ENCODE measurements around the gene PTPN3. TPM values are rescaled to one million over a fixed set of nuclear protein-coding genes. Genes with fewer than 3 reads are reported as not detected.

Gene PTPN3
- polyA plus RNA-seq, 1 of the 3 experiments (the other 2 are of a cell fraction), result 7.5 TPM

- Histone ChIP-seq H3K9me3 (no peaks in the 10 kb centered on the region), H3K9ac (no peak overlapping the region), H3K4me2 (no peak overlapping the region), H3K79me2 (ENCODE audit: insufficient read depth) (no peaks in the 10 kb centered on the region), H3K27ac (ENCODE audit: low read depth in 2 of 2, low read length in 1 of 2) (no peak overlapping the region), H3K27me3 (ENCODE audit: insufficient read depth) (no peaks in the 10 kb centered on the region), H2AFZ (ENCODE audit: low read depth) (no peak overlapping the region), H4K20me1 (ENCODE audit: insufficient read depth) (no peaks in the 10 kb centered on the region), H3K36me3 (replicated peaks in 1 of 2; ENCODE audit: control insufficient read depth in 1 of 2, insufficient read depth in 2 of 2, low read length in 1 of 2) (peaks cover 12 to 47% of the 10 kb centered on the region in 2 experiments), H3K9me2 (no peaks in the 10 kb centered on the region), H3K4me3 (ENCODE audit: low read depth in 2 of 2, low read length in 1 of 2) (no peak overlapping the region), H3F3A (replicated peaks; ENCODE audit: insufficient read depth) (peaks cover 3% of the 10 kb centered on the region), H3K4me1 (ENCODE audit: control insufficient read depth in 1 of 2, insufficient read depth in 2 of 2, low read depth in 1 of 2, low read length in 1 of 2) (no peaks in the 10 kb centered on the region)
- ChIA-PET CTCF (interaction anchor here (1.6 kb wide), 1 partner anchor 14 kb away, joined by 7 read pairs; no protein-coding TSS in a partner anchor), POLR2A (interaction anchor here (0.6 kb wide), 1 partner anchor 30 kb away, joined by 3 read pairs; no protein-coding TSS in a partner anchor)
- no peak for TF ChIP-seq SIN3A (IDR thresholded peaks at IDR 0.05; ENCODE audit: borderline replicate concordance, low read depth, low read length)
- TF ChIP-seq RAD21 (IDR thresholded peaks at IDR 0.05; ENCODE audit: low read length), result no peak
- no peak for TF ChIP-seq EP300 (IDR thresholded peaks at IDR 0.05; ENCODE audit: borderline replicate concordance in 1 of 2, low read depth in 1 of 2, low read length in 1 of 2)
- TF ChIP-seq YY1 (IDR thresholded peaks at IDR 0.05; ENCODE audit: low read depth), result no peak
- no peak for TF ChIP-seq TCF12 (IDR thresholded peaks at IDR 0.05)
- no peak for TF ChIP-seq POLR2AphosphoS5 (IDR thresholded peaks at IDR 0.05; ENCODE audit: low read depth, low read length)
- no peak for TF ChIP-seq RXRA (IDR thresholded peaks at IDR 0.05; ENCODE audit: borderline replicate concordance, low read depth)
- TF ChIP-seq ZBTB33 (IDR thresholded peaks at IDR 0.05; ENCODE audit: borderline replicate concordance, low read depth), result no peak
- no peak for DNase-seq
- WGBS (ENCODE audit: low lambda C conversion rate), result 71% methylated on average over 3 of the region's 3 CpGs
Observed at GRCh38 chr9:109387206-109387605, 110.9 kb downstream of the PTPN3 start.

GRCh38 chr9:109385499-109385898, 112.6 kb downstream of the PTPN3 start:
- Histone ChIP-seq H3K27me3 (ENCODE audit: insufficient read depth) (no peaks in the 10 kb centered on the region), H3K9me2 (no peaks in the 10 kb centered on the region), H3K9me3 (no peaks in the 10 kb centered on the region), H3K27ac (ENCODE audit: low read depth in 2 of 2, low read length in 1 of 2) (no peak overlapping the region), H3K9ac (no peak overlapping the region), H3K4me2 (no peak overlapping the region), H3F3A (replicated peaks; ENCODE audit: insufficient read depth) (no peaks in the 10 kb centered on the region), H3K4me1 (ENCODE audit: control insufficient read depth in 1 of 2, insufficient read depth in 2 of 2, low read depth in 1 of 2, low read length in 1 of 2) (no peaks in the 10 kb centered on the region), H2AFZ (ENCODE audit: low read depth) (no peak overlapping the region), H4K20me1 (ENCODE audit: insufficient read depth) (no peaks in the 10 kb centered on the region), H3K36me3 (replicated peaks in 1 of 2; ENCODE audit: control insufficient read depth in 1 of 2, insufficient read depth in 2 of 2, low read length in 1 of 2) (peaks cover 12 to 51% of the 10 kb centered on the region in 2 experiments), H3K4me3 (ENCODE audit: low read depth in 2 of 2, low read length in 1 of 2) (no peak overlapping the region), H3K79me2 (ENCODE audit: insufficient read depth) (no peaks in the 10 kb centered on the region)
- WGBS (ENCODE audit: low lambda C conversion rate), result 77% methylated on average over 3 of the region's 3 CpGs
- no peak for TF ChIP-seq ZBTB33 (IDR thresholded peaks at IDR 0.05; ENCODE audit: borderline replicate concordance, low read depth)
- no peak for TF ChIP-seq PBX3 (IDR thresholded peaks at IDR 0.05)
- TF ChIP-seq EP300 (IDR thresholded peaks at IDR 0.05; ENCODE audit: borderline replicate concordance in 1 of 2, low read depth in 1 of 2, low read length in 1 of 2), result no peak
- no peak for TF ChIP-seq NFIC (IDR thresholded peaks at IDR 0.05; ENCODE audit: borderline replicate concordance)
- no peak for TF ChIP-seq RXRA (IDR thresholded peaks at IDR 0.05; ENCODE audit: borderline replicate concordance, low read depth)
- no peak for TF ChIP-seq TCF12 (IDR thresholded peaks at IDR 0.05)
- TF ChIP-seq GABPA (IDR thresholded peaks at IDR 0.05; ENCODE audit: low read depth), result no peak
- TF ChIP-seq USF2 (IDR thresholded peaks at IDR 0.05; ENCODE audit: borderline replicate concordance, low read depth, low read length), result no peak
- TF ChIP-seq SMC3 (IDR thresholded peaks at IDR 0.05; ENCODE audit: low read depth, low read length), result no peak
- TF ChIP-seq FOSL2 (IDR thresholded peaks at IDR 0.05; ENCODE audit: borderline replicate concordance, low read depth), result no peak
- TF ChIP-seq MEF2A (IDR thresholded peaks at IDR 0.05; ENCODE audit: borderline replicate concordance, low read depth), result no peak
- TF ChIP-seq YY1 (IDR thresholded peaks at IDR 0.05; ENCODE audit: low read depth), result no peak
- no peak for TF ChIP-seq JUND (IDR thresholded peaks at IDR 0.05)
- TF ChIP-seq USF1 (IDR thresholded peaks at IDR 0.05; ENCODE audit: borderline replicate concordance, low read depth), result no peak
- TF ChIP-seq FOXJ3 (CRISPR knock-in tag; IDR thresholded peaks at IDR 0.05), result no peak
- ChIA-PET POLR2A (no interaction called here), CTCF (interaction anchor here (1.3 kb wide), 1 partner anchor 8 kb away, joined by 4 read pairs; no protein-coding TSS in a partner anchor)
- DNase-seq, result no peak
